Fibroblast of villous mesenchyme (primary cell): ENCODE results near the gene PPP1R14C. TPM values are rescaled to one million over a fixed set of nuclear protein-coding genes. Genes with fewer than 3 reads are reported as not detected.
A peak's percentile ranks its signal among the peaks of the same experiment; 100 is the strongest.

Experiments used
- DNase-seq: peaks from one replicate; pipeline ENCODE4 v3.0.0-alpha.2; 2010; ENCODE audit warnings: low read depth
- H3K4me3 ChIP-seq: 2 replicates; pipeline ENCODE4 v1.5.1; 2011; ENCODE audit warnings: low read depth, mild to moderate bottlenecking, low read length
- CTCF ChIP-seq: IDR thresholded peaks from 2 replicates; pipeline ENCODE4 v1.5.1; 2012; ENCODE audit warnings: low read depth, mild to moderate bottlenecking, low read length; ENCODE audit not compliant: insufficient read depth
- total RNA-seq: library from RNA; depleted of rRNA; stranded (reverse); fragments of >200 nt; gene quantifications from 2 replicates; pipeline ENCODE4 v1.2.3, GENCODE V29; 2012

Gene PPP1R14C
- total RNA-seq, 1 donor, result not detected

- no peak overlapping the region for H3K4me3 ChIP-seq
- TF ChIP-seq CTCF, result no peak
- no peak for DNase-seq
Observed at GRCh38 chr6:150254770-150255169, 111.9 kb downstream of the PPP1R14C start.

- no peak for TF ChIP-seq CTCF
- H3K4me3 ChIP-seq, result no peak overlapping the region
- no peak for DNase-seq
Observed at GRCh38 chr6:150255840-150256239, 113.0 kb downstream of the PPP1R14C start.

GRCh38 chr6:150256618-150257272, 113.9 kb downstream of the PPP1R14C start:
- no peak for TF ChIP-seq CTCF
- no peak overlapping the region for H3K4me3 ChIP-seq
- DNase-seq, result peak; percentile 67

GRCh38 chr6:150258381-150258780, 115.5 kb downstream of the PPP1R14C start:
- TF ChIP-seq CTCF, result no peak
- H3K4me3 ChIP-seq, result no peak overlapping the region
- no peak for DNase-seq

GRCh38 chr6:150260931-150261330, 118.1 kb downstream of the PPP1R14C start:
- no peak for TF ChIP-seq CTCF
- no peak for DNase-seq
- no peak overlapping the region for H3K4me3 ChIP-seq

GRCh38 chr6:150261997-150262697, 119.3 kb downstream of the PPP1R14C start:
- no peak overlapping the region for H3K4me3 ChIP-seq
- no peak for DNase-seq
- no peak for TF ChIP-seq CTCF
